Rectal smooth muscle tissue (tissue), 1 donor: Measurements from ENCODE around the gene ENTREP1.
"Not testable (repeated sequence)": the region's sequence is repeated elsewhere in the genome, so short reads cannot be mapped to it uniquely, and the experiment has no call there.

Experiments
- H3K27ac ChIP-seq: one replicate; pipeline ENCODE4 v1.7.0; 2013; ENCODE audit warnings: low read depth, low read length, inconsistent platforms
- H3K27me3 ChIP-seq: one replicate; pipeline ENCODE4 v1.7.0; 2013; ENCODE audit warnings: low read length; ENCODE audit not compliant: control insufficient read depth, insufficient read depth
- H3K36me3 ChIP-seq: one replicate; pipeline ENCODE4 v1.7.0; 2013; ENCODE audit warnings: low read length; ENCODE audit not compliant: control insufficient read depth, insufficient read depth
- H3K4me1 ChIP-seq: one replicate; pipeline ENCODE4 v1.7.0; 2013; ENCODE audit warnings: low read length; ENCODE audit not compliant: control insufficient read depth, insufficient read depth
- H3K4me3 ChIP-seq: one replicate; pipeline ENCODE4 v1.7.0; 2013; ENCODE audit warnings: low read length
- H3K9ac ChIP-seq: one replicate; pipeline ENCODE4 v1.7.0; 2013; ENCODE audit warnings: low read length

ENTREP1 gene

GRCh38 chr9:69409936-69410335 lies 84.9 kb downstream of the ENTREP1 start:
- H3K9ac ChIP-seq, H3K36me3 ChIP-seq, H3K4me3 ChIP-seq, H3K27me3 ChIP-seq, H3K27ac ChIP-seq, H3K4me1 ChIP-seq: not testable (repeated sequence)

- Histone ChIP-seq H3K27me3 (no peaks in the 10 kb centered on the region), H3K36me3 (no peaks in the 10 kb centered on the region), H3K4me1 (no peaks in the 10 kb centered on the region), H3K27ac (no peak overlapping the region), H3K9ac (no peak overlapping the region), H3K4me3 (no peak overlapping the region)
Observed at GRCh38 chr9:69411246-69411645, 86.2 kb downstream of the ENTREP1 start.

- no peaks in the 10 kb centered on the region for H3K27me3 ChIP-seq
- H3K4me3 ChIP-seq: no peak overlapping the region
- H3K4me1 ChIP-seq: no peaks in the 10 kb centered on the region
- no peak overlapping the region for H3K27ac ChIP-seq
- no peak overlapping the region for H3K9ac ChIP-seq
- H3K36me3 ChIP-seq: no peaks in the 10 kb centered on the region
Observed at GRCh38 chr9:69411931-69412740, 87.1 kb downstream of the ENTREP1 start.

- Histone ChIP-seq H3K36me3 (no peaks in the 10 kb centered on the region), H3K27me3 (no peaks in the 10 kb centered on the region), H3K4me3 (no peak overlapping the region), H3K4me1 (no peaks in the 10 kb centered on the region), H3K9ac (no peak overlapping the region), H3K27ac (no peak overlapping the region)
Observed at GRCh38 chr9:69412741-69413150, 87.7 kb downstream of the ENTREP1 start.

- H3K4me1 ChIP-seq: no peaks in the 10 kb centered on the region
- no peaks in the 10 kb centered on the region for H3K36me3 ChIP-seq
- H3K9ac ChIP-seq: no peak overlapping the region
- no peaks in the 10 kb centered on the region for H3K27me3 ChIP-seq
- H3K4me3 ChIP-seq: no peak overlapping the region
- H3K27ac ChIP-seq: no peak overlapping the region
Observed at GRCh38 chr9:69420611-69421270, 95.7 kb downstream of the ENTREP1 start.

- Histone ChIP-seq H3K9ac (no peak overlapping the region), H3K27ac (no peak overlapping the region), H3K27me3 (no peaks in the 10 kb centered on the region), H3K4me3 (no peak overlapping the region), H3K4me1 (no peaks in the 10 kb centered on the region), H3K36me3 (no peaks in the 10 kb centered on the region)
Observed at GRCh38 chr9:69421908-69422801, 97.1 kb downstream of the ENTREP1 start.

GRCh38 chr9:69425136-69425801 lies 100.3 kb downstream of the ENTREP1 start:
- H3K36me3 ChIP-seq: no peaks in the 10 kb centered on the region
- no peaks in the 10 kb centered on the region for H3K27me3 ChIP-seq
- no peak overlapping the region for H3K4me3 ChIP-seq
- H3K4me1 ChIP-seq: no peaks in the 10 kb centered on the region
- no peak overlapping the region for H3K27ac ChIP-seq
- H3K9ac ChIP-seq: no peak overlapping the region

- no peaks in the 10 kb centered on the region for H3K4me1 ChIP-seq
- H3K9ac ChIP-seq: no peak overlapping the region
- H3K27ac ChIP-seq: no peak overlapping the region
Observed at GRCh38 chr9:69427286-69427685, 102.3 kb downstream of the ENTREP1 start.

GRCh38 chr9:69428017-69428785 lies 103.2 kb downstream of the ENTREP1 start:
- Histone ChIP-seq H3K4me3 (no peak overlapping the region), H3K27ac (no peak overlapping the region), H3K9ac (no peak overlapping the region), H3K27me3 (no peaks in the 10 kb centered on the region), H3K4me1 (no peaks in the 10 kb centered on the region), H3K36me3 (peaks cover 3% of the 10 kb centered on the region)

More at GRCh38 chr9:69427286-69427685, 102.3 kb downstream of the ENTREP1 start:
- Histone ChIP-seq H3K4me3 (no peak overlapping the region), H3K36me3 (peaks cover 3% of the 10 kb centered on the region), H3K27me3 (no peaks in the 10 kb centered on the region)

GRCh38 chr9:69429281-69429680 lies 104.3 kb downstream of the ENTREP1 start:
- Histone ChIP-seq H3K9ac (no peak overlapping the region), H3K27ac (no peak overlapping the region), H3K4me3 (no peak overlapping the region), H3K4me1 (no peaks in the 10 kb centered on the region), H3K27me3 (no peaks in the 10 kb centered on the region), H3K36me3 (peaks cover 3% of the 10 kb centered on the region)

GRCh38 chr9:69430206-69430605 lies 105.2 kb downstream of the ENTREP1 start:
- Histone ChIP-seq H3K4me1 (no peaks in the 10 kb centered on the region), H3K4me3 (no peak overlapping the region)

More at GRCh38 chr9:69430206-69430605, 105.2 kb downstream of the ENTREP1 start:
- no peak overlapping the region for H3K27ac ChIP-seq
- H3K9ac ChIP-seq: no peak overlapping the region
- H3K27me3 ChIP-seq: no peaks in the 10 kb centered on the region
- peaks cover 3% of the 10 kb centered on the region for H3K36me3 ChIP-seq
